Measurements from ENCODE around the gene CCN5.

Gene CCN5

GRCh38 chr20:44730441-44730840, 15.3 kb downstream of the CCN5 start:
- no peak overlapping the region for H3K4me3 Mint-ChIP-seq
- no peak overlapping the region for H3K27ac Mint-ChIP-seq
- H3K9me3 Mint-ChIP-seq: no peaks in the 10 kb centered on the region
- no peak for DNase-seq
- peaks cover 4 to 7% of the 10 kb centered on the region in 2 donors for H3K4me1 Mint-ChIP-seq
- peaks cover 6 to 17% of the 10 kb centered on the region in 2 donors for H3K27me3 Mint-ChIP-seq
- no peak for ATAC-seq (replicated peaks)
- no peaks in the 10 kb centered on the region for H3K36me3 Mint-ChIP-seq

- no peak overlapping the region for H3K4me3 Mint-ChIP-seq
- peaks cover 3 to 5% of the 10 kb centered on the region in 2 donors for H3K36me3 Mint-ChIP-seq
These were observed 16.5 kb downstream of the CCN5 start for GRCh38 chr20:44731657-44732056.

GRCh38 chr20:44732327-44732726, 17.2 kb downstream of the CCN5 start:
- no peak for ATAC-seq (replicated peaks)
- no peak overlapping the region for H3K27ac Mint-ChIP-seq

More at GRCh38 chr20:44731657-44732056, 16.5 kb downstream of the CCN5 start:
- Mint-ChIP-seq H3K4me1 (peaks cover 8 to 15% of the 10 kb centered on the region in 2 donors), H3K27me3 (peaks cover 6 to 17% of the 10 kb centered on the region in 2 donors), H3K27ac (no peak overlapping the region), H3K9me3 (peaks cover 4 to 5% of the 10 kb centered on the region in 2 donors)
- no peak for ATAC-seq (replicated peaks)
- DNase-seq: no peak

GRCh38 chr20:44733341-44734069, 18.3 kb downstream of the CCN5 start:
- H3K27me3 Mint-ChIP-seq: peaks cover 6 to 17% of the 10 kb centered on the region in 2 donors
- peaks cover 9 to 18% of the 10 kb centered on the region in 2 donors for H3K4me1 Mint-ChIP-seq
- H3K9me3 Mint-ChIP-seq: peaks cover 6 to 9% of the 10 kb centered on the region in 2 donors
- DNase-seq: peak; percentile 32
- H3K4me3 Mint-ChIP-seq: no peak overlapping the region
- peak; percentile 72 to 76 for ATAC-seq (replicated peaks)
- H3K27ac Mint-ChIP-seq: no peak overlapping the region
- H3K36me3 Mint-ChIP-seq: peaks cover 5 to 6% of the 10 kb centered on the region in 2 donors

More at GRCh38 chr20:44732327-44732726, 17.2 kb downstream of the CCN5 start:
- Mint-ChIP-seq H3K4me3 (no peak overlapping the region), H3K27me3 (peaks cover 6 to 17% of the 10 kb centered on the region in 2 donors), H3K36me3 (peaks cover 5 to 6% of the 10 kb centered on the region in 2 donors), H3K4me1 (peaks cover 9 to 18% of the 10 kb centered on the region in 2 donors), H3K9me3 (peaks cover 6% of the 10 kb centered on the region in 2 donors)
- DNase-seq: no peak

GRCh38 chr20:44734938-44735337, 19.8 kb downstream of the CCN5 start:
- peaks cover 9 to 18% of the 10 kb centered on the region in 2 donors for H3K4me1 Mint-ChIP-seq
- peaks cover 9 to 11% of the 10 kb centered on the region in 2 donors for H3K9me3 Mint-ChIP-seq
- no peak overlapping the region for H3K4me3 Mint-ChIP-seq
- H3K27me3 Mint-ChIP-seq: peaks cover 0 to 12% of the 10 kb centered on the region in 2 donors
- peaks cover 6 to 9% of the 10 kb centered on the region in 2 donors for H3K36me3 Mint-ChIP-seq
- ATAC-seq (replicated peaks) (no peak), DNase-seq (no peak)
- H3K27ac Mint-ChIP-seq: no peak overlapping the region

- peaks cover 6 to 9% of the 10 kb centered on the region in 2 donors for H3K36me3 Mint-ChIP-seq
- H3K4me3 Mint-ChIP-seq: peak overlapping the region in 1 of 2 donors; percentile 73
- peaks cover 0 to 12% of the 10 kb centered on the region in 2 donors for H3K27me3 Mint-ChIP-seq
- peaks cover 9 to 11% of the 10 kb centered on the region in 2 donors for H3K9me3 Mint-ChIP-seq
- H3K4me1 Mint-ChIP-seq: peaks cover 9 to 18% of the 10 kb centered on the region in 2 donors
- no peak overlapping the region for H3K27ac Mint-ChIP-seq
- DNase-seq (no peak), ATAC-seq (replicated peaks) (no peak)
These were observed 20.6 kb downstream of the CCN5 start for GRCh38 chr20:44735816-44736169.

GRCh38 chr20:44736170-44737021, 21.2 kb downstream of the CCN5 start:
- peaks cover 0 to 13% of the 10 kb centered on the region in 2 donors for H3K27me3 Mint-ChIP-seq
- H3K4me3 Mint-ChIP-seq: peak overlapping the region; percentile 57 to 73
- peaks cover 9 to 11% of the 10 kb centered on the region in 2 donors for H3K9me3 Mint-ChIP-seq
- H3K36me3 Mint-ChIP-seq: peaks cover 6 to 9% of the 10 kb centered on the region in 2 donors
- peaks cover 9 to 18% of the 10 kb centered on the region in 2 donors for H3K4me1 Mint-ChIP-seq
- H3K27ac Mint-ChIP-seq: peak overlapping the region; percentile 9
- DNase-seq: no peak
- ATAC-seq (replicated peaks): peak; percentile 75 to 77

- peaks cover 9 to 18% of the 10 kb centered on the region in 2 donors for H3K4me1 Mint-ChIP-seq
- DNase-seq (no peak), ATAC-seq (replicated peaks) (no peak)
- H3K27ac Mint-ChIP-seq: no peak overlapping the region
- peaks cover 9 to 11% of the 10 kb centered on the region in 2 donors for H3K9me3 Mint-ChIP-seq
- no peak overlapping the region for H3K4me3 Mint-ChIP-seq
- H3K36me3 Mint-ChIP-seq: peaks cover 6 to 9% of the 10 kb centered on the region in 2 donors
- peaks cover 2 to 17% of the 10 kb centered on the region in 2 donors for H3K27me3 Mint-ChIP-seq
These were observed 21.9 kb downstream of the CCN5 start for GRCh38 chr20:44737116-44737515.

GRCh38 chr20:44738813-44739477, 23.8 kb downstream of the CCN5 start:
- Mint-ChIP-seq H3K36me3 (peaks cover 6 to 9% of the 10 kb centered on the region in 2 donors), H3K4me3 (no peak overlapping the region), H3K9me3 (peaks cover 9 to 11% of the 10 kb centered on the region in 2 donors), H3K27me3 (peaks cover 20 to 25% of the 10 kb centered on the region in 2 donors), H3K27ac (no peak overlapping the region), H3K4me1 (peaks cover 5 to 11% of the 10 kb centered on the region in 2 donors)
- peak; percentile 39 for DNase-seq
- ATAC-seq (replicated peaks): peak; percentile 65 to 73

- Mint-ChIP-seq H3K9me3 (peaks cover 9 to 11% of the 10 kb centered on the region in 2 donors), H3K4me1 (peaks cover 5 to 11% of the 10 kb centered on the region in 2 donors), H3K27ac (no peak overlapping the region)
These were observed 24.8 kb downstream of the CCN5 start for GRCh38 chr20:44739942-44740341.

GRCh38 chr20:44742304-44743079, 27.3 kb downstream of the CCN5 start:
- no peak overlapping the region for H3K4me3 Mint-ChIP-seq
- peaks cover under 1 to 5% of the 10 kb centered on the region in 2 donors for H3K9me3 Mint-ChIP-seq
- peaks cover 0 to 4% of the 10 kb centered on the region in 2 donors for H3K36me3 Mint-ChIP-seq
- DNase-seq: no peak
- peaks cover 43 to 53% of the 10 kb centered on the region in 2 donors for H3K27me3 Mint-ChIP-seq
- no peak overlapping the region for H3K27ac Mint-ChIP-seq
- ATAC-seq (replicated peaks): no peak
- peaks cover 4 to 13% of the 10 kb centered on the region in 2 donors for H3K4me1 Mint-ChIP-seq

More at GRCh38 chr20:44739942-44740341, 24.8 kb downstream of the CCN5 start:
- peaks cover 6 to 9% of the 10 kb centered on the region in 2 donors for H3K36me3 Mint-ChIP-seq
- H3K4me3 Mint-ChIP-seq: no peak overlapping the region
- peaks cover 29 to 30% of the 10 kb centered on the region in 2 donors for H3K27me3 Mint-ChIP-seq
- DNase-seq (no peak), ATAC-seq (replicated peaks) (no peak)

GRCh38 chr20:44743080-44743701, 28.0 kb downstream of the CCN5 start:
- H3K4me3 Mint-ChIP-seq: no peak overlapping the region
- peaks cover 0 to 4% of the 10 kb centered on the region in 2 donors for H3K36me3 Mint-ChIP-seq
- peaks cover 4 to 14% of the 10 kb centered on the region in 2 donors for H3K4me1 Mint-ChIP-seq
- ATAC-seq (replicated peaks) (no peak), DNase-seq (no peak)
- H3K27ac Mint-ChIP-seq: no peak overlapping the region
- peaks cover 0 to 5% of the 10 kb centered on the region in 2 donors for H3K9me3 Mint-ChIP-seq
- H3K27me3 Mint-ChIP-seq: peaks cover 45 to 59% of the 10 kb centered on the region in 2 donors
